Effector memory CD4-positive, alpha-beta T cell (primary cell): ENCODE measurements around the gene ZSCAN31.

Experiments used
- DNase-seq, 3 donors: peaks; one replicate each; pipeline ENCODE4 v3.0.0-alpha.2; 2020
- H3K27ac ChIP-seq: 2 replicates; pipeline ENCODE4 v1.7.0; 2013; ENCODE audit warnings: mild to moderate bottlenecking, low read length, moderate library complexity; ENCODE audit not compliant: insufficient read depth, poor library complexity, severe bottlenecking
- H3K27me3 ChIP-seq: replicated peaks from 2 replicates; pipeline ENCODE4 v1.7.0; 2013; ENCODE audit warnings: mild to moderate bottlenecking, low read length; ENCODE audit not compliant: insufficient read depth, control insufficient read depth, poor library complexity, severe bottlenecking
- H3K36me3 ChIP-seq: 2 replicates; pipeline ENCODE4 v1.7.0; 2013; ENCODE audit warnings: mild to moderate bottlenecking, low read length, moderate library complexity; ENCODE audit not compliant: control insufficient read depth, insufficient read depth
- H3K4me1 ChIP-seq: 2 replicates; pipeline ENCODE4 v1.7.0; 2013; ENCODE audit warnings: low read length, mild to moderate bottlenecking; ENCODE audit not compliant: control insufficient read depth, insufficient read depth, poor library complexity, severe bottlenecking
- H3K4me3 ChIP-seq: 2 replicates; pipeline ENCODE4 v1.7.0; 2013; ENCODE audit warnings: low read length, low read depth, mild to moderate bottlenecking; ENCODE audit not compliant: insufficient read depth, poor library complexity, severe bottlenecking
- H3K9me3 ChIP-seq: 2 replicates; pipeline ENCODE4 v1.7.0; 2013; ENCODE audit warnings: mild to moderate bottlenecking, low read length, moderate library complexity; ENCODE audit not compliant: control insufficient read depth

ZSCAN31 gene

DNA sequence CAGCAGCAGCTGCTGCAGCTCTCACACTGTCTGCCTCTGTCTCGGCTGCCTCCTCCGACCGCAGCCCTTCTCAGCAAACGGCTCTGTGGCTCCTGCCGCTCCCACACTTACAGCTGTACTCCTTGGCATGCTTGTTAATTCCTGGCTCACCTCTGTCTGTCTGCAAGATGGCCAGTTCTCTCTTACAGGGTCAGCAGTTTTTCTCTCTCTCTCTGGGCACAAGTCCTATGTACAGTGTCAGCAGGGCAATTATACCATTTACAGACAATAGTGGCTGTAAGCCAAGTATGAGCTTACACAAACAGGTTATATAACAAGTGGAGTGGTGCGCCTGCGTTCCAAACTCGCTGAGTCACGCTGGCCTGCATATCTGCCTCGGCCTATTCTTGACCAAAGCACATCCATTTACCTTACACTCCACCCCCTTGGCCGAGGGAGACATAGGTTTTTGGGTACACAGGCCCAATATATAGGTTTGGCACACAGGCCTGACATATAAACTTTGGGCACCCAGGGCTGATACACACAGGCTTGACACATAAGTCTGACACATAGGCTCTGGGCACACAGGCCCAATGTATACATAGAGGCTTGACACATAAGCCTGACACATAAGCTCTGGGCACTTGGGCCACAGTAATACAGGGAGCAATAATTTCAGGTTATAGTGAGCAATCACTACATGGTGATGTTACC is 18.2 kb upstream of the ZSCAN31 start:
- Histone ChIP-seq H3K4me3 (no peak overlapping the region), H3K9me3 (no peaks in the 10 kb centered on the region), H3K27ac (no peak overlapping the region), H3K36me3 (no peaks in the 10 kb centered on the region), H3K4me1 (peaks cover 3% of the 10 kb centered on the region), H3K27me3 (no peaks in the 10 kb centered on the region)
- DNase-seq, result no peak

DNA sequence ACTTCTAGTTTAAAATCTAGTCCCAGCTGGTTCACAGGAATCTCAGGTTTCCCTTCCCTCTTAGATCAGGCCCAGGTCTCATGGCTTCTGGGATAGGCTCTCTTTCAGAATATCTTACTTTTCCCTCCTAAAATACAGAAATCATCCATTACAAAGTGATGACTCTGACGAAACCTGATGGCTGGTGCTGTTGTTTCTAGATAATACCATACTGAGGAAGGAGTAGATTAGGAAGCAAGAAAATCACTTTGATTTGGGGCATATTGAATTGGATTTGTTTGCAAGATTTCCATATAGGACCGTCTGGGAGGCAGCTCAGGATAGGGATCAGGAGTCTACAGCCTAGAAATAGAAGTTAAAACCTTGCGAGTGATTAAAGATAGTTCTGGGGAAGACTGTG is 17.4 kb upstream of the ZSCAN31 start:
- H3K4me3 ChIP-seq, result no peak overlapping the region
- no peak for DNase-seq

GRCh38 chr6:28351493-28351925 is 15.6 kb upstream of the ZSCAN31 start:
- Histone ChIP-seq H3K27me3 (no peaks in the 10 kb centered on the region), H3K9me3 (no peaks in the 10 kb centered on the region), H3K36me3 (no peaks in the 10 kb centered on the region), H3K4me1 (peaks cover 3% of the 10 kb centered on the region), H3K4me3 (no peak overlapping the region), H3K27ac (no peak overlapping the region)
- DNase-seq, result no peak

More for the DNA sequence above, 17.4 kb upstream of the ZSCAN31 start:
- H3K27me3 ChIP-seq, result no peaks in the 10 kb centered on the region
- peaks cover 3% of the 10 kb centered on the region for H3K4me1 ChIP-seq
- H3K36me3 ChIP-seq, result no peaks in the 10 kb centered on the region
- no peak overlapping the region for H3K27ac ChIP-seq
- H3K9me3 ChIP-seq, result no peaks in the 10 kb centered on the region

DNA sequence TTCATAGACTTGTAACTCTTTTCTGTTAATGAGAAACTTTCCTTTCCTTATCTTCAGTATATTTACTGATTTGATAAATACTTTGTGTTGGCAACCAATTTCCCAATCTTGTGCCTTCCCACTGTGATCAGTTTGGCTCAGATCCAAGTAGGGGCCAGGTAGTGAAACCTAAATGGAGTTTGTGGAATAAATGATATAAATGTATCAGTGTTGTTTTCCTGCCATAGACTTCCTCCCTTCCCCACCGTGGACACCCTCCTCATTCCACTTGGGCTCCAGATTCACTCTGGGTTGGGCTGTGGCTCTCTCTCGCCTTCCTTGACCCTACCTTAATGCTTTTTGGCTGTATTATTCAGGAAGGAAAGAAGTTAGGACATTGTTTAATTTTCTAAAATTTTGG is 15.1 kb upstream of the ZSCAN31 start:
- Histone ChIP-seq H3K4me3 (no peak overlapping the region), H3K27ac (no peak overlapping the region)
- DNase-seq, result no peak

GRCh38 chr6:28349892-28350737 is 14.2 kb upstream of the ZSCAN31 start, which contains the start of gene ZKSCAN3:
Gene ZKSCAN3, plus strand, starts transcription at chr6:28349947. Its CDS starts 9,640 bp downstream, at chr6:28359587.
- H3K27me3 ChIP-seq, result no peaks in the 10 kb centered on the region
- H3K4me3 ChIP-seq, result peak within 1 kb of the TSS; percentile 74
- H3K36me3 ChIP-seq, result no peaks in the 10 kb centered on the region
- H3K4me1 ChIP-seq, result peaks cover 3% of the 10 kb centered on the region
- H3K9me3 ChIP-seq, result no peaks in the 10 kb centered on the region
- DNase-seq, result peak; percentile 60 to 67 (median 63)
- H3K27ac ChIP-seq, result peak within 1 kb of the TSS; percentile 47

More for the DNA sequence above, 15.1 kb upstream of the ZSCAN31 start:
- H3K36me3 ChIP-seq, result no peaks in the 10 kb centered on the region
- H3K27me3 ChIP-seq, result no peaks in the 10 kb centered on the region
- peaks cover 3% of the 10 kb centered on the region for H3K4me1 ChIP-seq
- H3K9me3 ChIP-seq, result no peaks in the 10 kb centered on the region

- Histone ChIP-seq H3K36me3 (no peaks in the 10 kb centered on the region), H3K4me3 (peak overlapping the region; percentile 74), H3K27ac (no peak overlapping the region)
Measured at GRCh38 chr6:28349344-28349891, 13.5 kb upstream of the ZSCAN31 start.

GRCh38 chr6:28347119-28347518 is 11.2 kb upstream of the ZSCAN31 start:
- H3K27ac ChIP-seq, result no peak overlapping the region
- peaks cover 3% of the 10 kb centered on the region for H3K4me1 ChIP-seq
- no peak for DNase-seq

More at GRCh38 chr6:28349344-28349891, 13.5 kb upstream of the ZSCAN31 start:
- peaks cover 3% of the 10 kb centered on the region for H3K4me1 ChIP-seq
- H3K9me3 ChIP-seq, result no peaks in the 10 kb centered on the region
- DNase-seq, result no peak
- H3K27me3 ChIP-seq, result no peaks in the 10 kb centered on the region

GRCh38 chr6:28345201-28345600 is 9.3 kb upstream of the ZSCAN31 start:
- no peak for DNase-seq
- no peak overlapping the region for H3K27ac ChIP-seq

More at GRCh38 chr6:28347119-28347518, 11.2 kb upstream of the ZSCAN31 start:
- no peaks in the 10 kb centered on the region for H3K27me3 ChIP-seq
- H3K4me3 ChIP-seq, result no peak overlapping the region
- no peaks in the 10 kb centered on the region for H3K9me3 ChIP-seq
- H3K36me3 ChIP-seq, result no peaks in the 10 kb centered on the region

DNA sequence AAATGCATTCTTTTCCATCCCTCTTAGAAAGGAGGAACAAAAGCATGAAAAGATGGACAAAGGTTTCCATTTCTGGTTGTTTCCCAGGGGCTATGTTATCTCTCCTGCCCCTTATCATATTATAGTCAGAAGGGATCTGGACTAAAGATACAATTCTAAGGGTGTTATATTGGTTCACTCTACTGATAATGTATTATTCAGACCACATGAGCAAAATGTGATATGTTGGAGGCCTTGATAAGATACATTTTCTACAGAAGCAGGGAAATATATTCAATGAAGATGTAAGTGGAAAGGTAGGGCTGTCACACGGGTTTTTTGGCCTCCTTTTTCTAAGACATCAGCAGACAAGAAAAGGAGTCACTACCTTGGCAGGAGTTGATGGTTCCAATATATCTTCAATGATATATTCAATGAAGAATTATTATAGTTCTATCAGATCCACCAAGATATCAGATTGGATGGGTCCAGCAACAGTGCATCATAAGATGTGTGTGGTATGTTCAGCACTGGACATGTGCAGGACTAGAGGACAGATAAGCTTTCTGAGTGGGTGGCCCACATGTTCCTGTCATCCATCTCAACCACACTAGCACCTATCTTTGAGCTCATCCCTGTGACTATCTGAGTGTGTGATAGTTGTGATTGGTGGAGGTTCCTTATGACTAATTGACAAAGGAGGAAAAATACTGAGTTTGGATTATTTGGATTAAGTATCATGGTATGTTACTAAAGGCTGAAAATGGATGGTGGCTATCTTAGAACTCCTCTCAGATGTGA is 8.1 kb upstream of the ZSCAN31 start:
- Histone ChIP-seq H3K36me3 (no peaks in the 10 kb centered on the region), H3K4me3 (no peak overlapping the region), H3K9me3 (no peaks in the 10 kb centered on the region), H3K27me3 (no peaks in the 10 kb centered on the region), H3K27ac (no peak overlapping the region), H3K4me1 (no peaks in the 10 kb centered on the region)
- no peak for DNase-seq

More at GRCh38 chr6:28345201-28345600, 9.3 kb upstream of the ZSCAN31 start:
- peaks cover under 1% of the 10 kb centered on the region for H3K4me1 ChIP-seq
- no peaks in the 10 kb centered on the region for H3K27me3 ChIP-seq
- H3K9me3 ChIP-seq, result no peaks in the 10 kb centered on the region
- H3K4me3 ChIP-seq, result no peak overlapping the region
- no peaks in the 10 kb centered on the region for H3K36me3 ChIP-seq
